ENCODE results near the gene SUPT7L.
"Not testable (repeated sequence)": the region's sequence is repeated elsewhere in the genome, so short reads cannot be mapped to it uniquely, and the experiment has no call there.

SUPT7L gene

GRCh38 chr2:27638037-27638637 is 25.3 kb downstream of the SUPT7L start:
- no peak for DNase-seq (ENCODE audit: low read depth)

GRCh38 chr2:27636766-27637165 is 26.6 kb downstream of the SUPT7L start:
- no peak for DNase-seq (ENCODE audit: low read depth)

DNA sequence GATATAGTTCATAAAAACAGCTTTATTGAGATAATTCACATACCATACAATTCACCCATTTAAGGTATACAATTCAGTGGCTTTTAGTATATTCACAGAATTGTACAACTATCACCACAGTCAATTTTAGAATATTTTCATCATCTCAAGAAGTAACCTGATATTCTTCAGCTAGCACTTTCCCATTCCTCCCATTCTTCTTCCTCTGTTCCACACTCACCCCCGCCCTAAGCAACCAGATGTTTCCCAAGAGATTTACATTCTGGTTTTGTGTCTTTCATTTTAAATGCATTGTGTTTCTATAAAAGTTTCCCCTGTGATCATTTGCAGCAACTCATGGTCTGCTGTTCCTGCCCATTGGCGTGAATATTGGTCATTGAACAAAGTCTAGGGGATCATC is 29.1 kb downstream of the SUPT7L start:
- DNase-seq (ENCODE audit: low read depth): no peak

GRCh38 chr2:27630257-27630656 is 33.2 kb downstream of the SUPT7L start:
- DNase-seq (ENCODE audit: low read depth): not testable (repeated sequence)

DNA sequence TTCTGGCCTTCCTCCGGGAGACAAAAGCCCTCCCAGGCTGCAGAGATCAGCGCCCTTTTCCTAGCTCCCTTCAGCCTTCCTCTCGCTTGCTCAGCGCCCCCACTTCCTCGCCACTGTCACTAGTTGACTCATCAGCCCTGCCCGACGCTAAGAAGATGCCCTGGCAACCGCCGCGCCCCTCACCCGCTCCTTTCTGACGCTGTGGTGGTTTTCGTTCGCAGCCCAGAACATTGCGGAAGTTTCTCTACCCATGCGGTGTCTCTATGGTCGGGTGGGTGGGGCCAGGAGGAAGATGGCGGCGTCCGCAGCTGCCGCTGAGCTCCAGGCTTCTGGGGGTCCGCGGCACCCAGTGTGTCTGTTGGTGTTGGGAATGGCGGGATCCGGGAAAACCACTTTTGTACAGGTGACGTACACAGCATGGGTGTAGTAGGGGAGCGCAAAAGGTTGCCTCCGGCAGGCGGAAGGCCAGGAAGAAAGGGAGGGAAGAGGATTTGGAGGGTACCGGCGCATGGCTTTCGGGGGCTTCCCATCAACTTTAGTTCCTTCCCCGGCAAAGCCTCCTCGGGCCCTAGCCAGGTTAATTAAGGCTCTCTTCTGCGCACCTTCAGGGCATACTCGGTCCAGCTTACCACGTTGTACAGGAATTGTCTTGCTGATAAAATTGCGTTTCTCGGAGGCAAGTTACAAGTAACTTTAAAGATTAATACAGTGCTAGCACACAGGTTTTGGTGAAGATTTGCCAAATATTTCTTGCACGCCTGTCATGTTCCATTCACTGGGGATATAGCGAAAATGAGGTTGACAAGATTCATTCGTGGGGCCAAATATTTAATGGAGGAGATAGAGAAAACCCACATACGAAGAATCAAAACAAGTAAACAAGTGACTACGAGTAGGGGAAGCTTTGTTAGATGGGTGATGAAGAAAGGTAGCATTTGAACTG is 34.4 kb downstream of the SUPT7L start, which contains the start of the genes CCDC121 and GPN1:
TSS of gene CCDC121 (minus strand) at position 246 of the 943 bp plus-strand sequence. CDS start 1,213 bp downstream, outside the sequence.
TSS of gene GPN1 (plus strand) at position 284 of the 943 bp plus-strand sequence. CDS start at position 293, 9 bp downstream.
- peak; percentile 92 for DNase-seq (ENCODE audit: low read depth)

DNA sequence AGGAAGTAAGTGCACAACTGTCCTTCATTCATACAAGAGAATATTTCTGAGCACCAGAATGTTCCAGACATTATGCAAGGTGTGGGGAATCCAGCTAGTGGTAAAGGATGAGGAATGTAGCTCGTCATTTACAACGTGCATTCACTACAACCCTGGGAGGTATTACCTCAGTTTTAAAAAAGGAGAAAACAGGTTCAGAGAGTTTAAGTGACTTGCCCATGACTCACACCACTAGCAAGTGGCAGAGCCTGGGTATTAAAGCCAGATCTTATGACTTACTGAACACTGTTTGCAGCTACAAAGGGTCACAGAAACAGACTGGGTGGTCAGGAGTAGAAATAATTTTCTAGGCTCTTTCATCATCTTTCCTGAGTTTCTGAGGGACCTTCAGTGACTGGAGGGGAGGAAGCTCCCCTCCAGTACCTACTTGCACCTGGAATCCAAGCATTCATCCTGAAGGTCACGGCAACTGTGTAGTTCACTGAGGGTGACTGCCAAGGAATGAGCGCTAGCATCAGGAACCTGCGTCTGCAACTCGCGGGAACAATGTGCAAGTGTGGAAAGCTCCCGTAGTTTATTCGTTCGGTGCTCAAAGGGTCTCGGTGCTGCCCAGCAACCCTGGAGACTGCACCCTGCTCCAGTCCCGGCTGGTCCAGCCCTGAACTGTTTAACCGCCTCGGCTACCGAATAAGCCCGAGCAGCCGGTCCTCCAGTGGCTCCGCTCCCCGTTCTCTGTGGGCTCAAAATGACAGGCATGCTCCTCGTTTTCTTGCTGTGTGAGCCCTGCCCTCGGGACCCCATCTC is 35.2 kb downstream of the SUPT7L start:
- DNase-seq (ENCODE audit: low read depth): no peak

DNA sequence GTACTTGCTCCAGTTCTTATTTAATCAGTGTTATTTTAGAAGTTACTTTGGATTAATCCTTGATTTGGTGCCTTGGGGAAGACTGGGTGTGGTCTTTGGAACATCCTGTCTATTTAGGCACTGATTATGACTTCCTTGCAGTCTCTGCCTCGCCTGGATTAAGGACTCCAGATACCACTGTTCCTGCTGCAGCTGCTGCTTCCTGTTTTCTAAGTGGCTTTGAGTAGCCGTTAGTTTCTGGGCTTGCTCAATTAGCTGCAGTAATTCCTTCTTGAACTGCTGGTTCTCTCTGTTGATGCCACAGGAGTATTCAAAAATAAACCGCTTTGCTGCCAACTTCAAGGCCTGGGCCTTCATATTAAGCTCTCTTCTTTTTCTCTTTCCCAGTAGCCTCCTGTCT is 36.5 kb downstream of the SUPT7L start:
- not testable (repeated sequence) for DNase-seq (ENCODE audit: low read depth)

- DNase-seq (ENCODE audit: low read depth): not testable (repeated sequence)
These were observed 37.1 kb downstream of the SUPT7L start for GRCh38 chr2:27626323-27626722.

DNA sequence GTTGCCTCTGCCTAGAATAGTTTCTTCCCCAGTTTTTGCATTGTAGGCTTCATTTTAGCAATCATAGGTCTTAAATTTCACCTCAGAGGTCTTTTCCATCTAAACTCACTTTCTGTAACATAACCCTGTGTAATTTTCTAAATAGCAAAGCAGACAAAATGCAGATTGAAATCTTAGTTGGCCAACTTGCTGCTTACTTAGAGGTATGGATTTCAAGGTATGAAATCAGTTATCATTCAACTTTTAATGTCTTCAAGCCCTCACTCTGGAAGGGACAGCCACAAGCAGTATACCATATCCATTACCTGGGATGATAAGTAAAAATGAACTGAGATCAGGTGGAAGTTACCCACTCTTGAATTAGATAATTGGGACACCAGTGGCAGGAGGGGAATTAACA is 38.5 kb downstream of the SUPT7L start:
- DNase-seq (ENCODE audit: low read depth): no peak

GRCh38 chr2:27622921-27623384 is 40.5 kb downstream of the SUPT7L start:
- no peak for DNase-seq (ENCODE audit: low read depth)

DNA sequence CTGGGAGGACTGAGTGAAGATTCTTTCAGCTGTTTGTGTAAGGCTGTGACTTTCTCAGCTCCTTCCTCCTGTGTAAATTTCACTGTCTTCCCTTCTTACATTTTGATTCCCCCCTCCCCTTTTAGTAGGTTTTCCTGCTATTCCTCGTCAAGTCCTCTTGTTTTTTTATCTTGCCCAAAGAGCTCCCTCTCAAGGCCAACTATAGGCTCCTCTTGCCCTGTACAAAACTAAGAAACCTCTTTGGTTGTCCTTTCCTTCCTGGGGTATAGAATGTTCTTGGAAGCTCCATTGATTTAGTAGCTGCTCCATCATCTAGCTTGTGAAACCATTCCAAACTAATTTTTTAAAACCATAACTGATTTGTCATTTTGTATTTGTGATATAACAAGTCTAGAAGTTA is 41.9 kb downstream of the SUPT7L start:
- no peak for DNase-seq (ENCODE audit: low read depth)

DNA sequence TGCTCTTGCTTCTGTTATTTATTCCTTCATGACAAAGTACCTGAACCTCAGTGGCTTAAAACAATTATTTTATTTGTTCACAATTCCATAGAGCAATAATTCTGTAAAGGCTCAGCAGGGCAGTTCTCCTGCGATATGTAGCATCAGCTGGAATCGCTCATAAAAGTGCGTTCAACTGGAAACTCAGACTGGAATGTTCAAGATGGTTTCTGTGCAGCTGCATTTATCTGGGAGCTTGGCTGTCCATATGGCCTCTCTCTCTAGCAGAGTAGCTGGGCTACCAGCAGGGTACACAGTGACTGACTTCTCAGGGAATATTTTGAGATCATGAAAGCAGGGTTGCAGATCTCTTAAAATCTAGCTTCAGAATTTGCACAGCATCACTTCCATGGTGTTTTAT is 48.1 kb downstream of the SUPT7L start:
- no peak for DNase-seq (ENCODE audit: low read depth)

GRCh38 chr2:27613985-27614384 is 49.4 kb downstream of the SUPT7L start:
- DNase-seq (ENCODE audit: low read depth): no peak

DNA sequence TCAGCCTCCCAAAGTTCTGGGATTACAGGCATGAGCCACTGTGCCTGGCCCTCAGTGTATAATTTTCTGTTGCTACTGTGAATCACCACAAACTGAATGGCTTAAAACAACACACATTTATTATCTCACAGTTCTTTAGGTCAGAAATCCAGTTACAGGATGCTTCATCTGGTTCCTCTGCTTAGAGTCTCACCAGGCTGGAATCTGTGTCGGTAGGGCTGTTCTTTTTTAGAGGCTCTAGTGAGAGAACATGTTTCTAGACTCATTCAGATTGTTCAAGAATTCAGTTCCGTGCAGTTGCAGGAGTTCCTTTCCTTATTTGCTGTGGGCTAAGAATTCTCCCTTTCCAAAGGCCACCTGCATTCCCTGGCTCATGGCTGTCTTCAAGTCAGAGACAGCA is 56.8 kb downstream of the SUPT7L start:
- no peak for DNase-seq (ENCODE audit: low read depth)
